HG03521 (cell line): ENCODE measurements around the gene EIF2B2.

Experiments
- ATAC-seq: cut with Tn5 transposase; IDR thresholded peaks from one replicate; pipeline ENCODE4 v1.9.1; 2021; ENCODE audit warnings: mild to moderate bottlenecking, moderate library complexity; ENCODE audit not compliant: unreplicated experiment

The EIF2B2 gene

GRCh38 chr14:75040959-75041358, 38.2 kb downstream of the EIF2B2 start:
- ATAC-seq, result no peak

DNA sequence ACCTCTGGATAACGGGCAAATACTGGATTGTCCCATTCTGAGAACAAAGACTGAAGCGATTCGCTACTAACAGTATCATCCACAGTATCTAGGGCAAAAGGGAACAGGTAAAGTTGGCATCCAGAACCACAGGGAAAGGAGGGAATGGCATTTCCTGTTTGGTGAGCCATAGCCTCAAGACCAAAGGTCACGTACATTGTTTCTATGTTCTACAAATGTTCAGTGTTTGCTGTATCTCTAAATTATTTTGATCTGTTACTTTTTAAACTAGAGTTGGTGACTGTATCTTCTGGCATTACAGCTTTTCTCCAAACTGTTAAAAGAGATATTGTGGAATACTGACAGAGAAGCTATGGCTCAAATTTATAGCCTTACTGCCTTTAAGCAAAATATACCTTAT, 38.9 kb downstream of the EIF2B2 start:
- no peak for ATAC-seq

GRCh38 chr14:75042035-75042434, 39.3 kb downstream of the EIF2B2 start:
- ATAC-seq, result no peak

DNA sequence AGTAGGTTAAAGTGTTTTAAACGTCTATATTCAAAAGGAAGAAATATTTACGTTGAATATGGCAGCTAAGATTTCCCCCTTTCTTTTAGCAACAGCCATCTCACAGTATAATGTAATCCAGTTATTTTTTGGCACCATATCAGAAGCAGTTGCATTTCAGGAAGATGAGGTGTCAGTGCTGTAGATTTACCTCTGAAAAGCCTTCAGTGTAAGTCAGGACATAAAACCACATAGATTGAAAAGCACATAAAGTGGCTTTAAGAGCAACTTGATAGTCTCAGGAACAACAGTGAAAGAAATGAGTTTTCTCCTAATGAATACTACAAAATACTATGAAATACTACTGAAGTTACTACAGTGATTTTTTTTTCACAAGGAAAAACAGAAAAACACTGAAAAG, 41.6 kb downstream of the EIF2B2 start:
- ATAC-seq, result no peak

DNA sequence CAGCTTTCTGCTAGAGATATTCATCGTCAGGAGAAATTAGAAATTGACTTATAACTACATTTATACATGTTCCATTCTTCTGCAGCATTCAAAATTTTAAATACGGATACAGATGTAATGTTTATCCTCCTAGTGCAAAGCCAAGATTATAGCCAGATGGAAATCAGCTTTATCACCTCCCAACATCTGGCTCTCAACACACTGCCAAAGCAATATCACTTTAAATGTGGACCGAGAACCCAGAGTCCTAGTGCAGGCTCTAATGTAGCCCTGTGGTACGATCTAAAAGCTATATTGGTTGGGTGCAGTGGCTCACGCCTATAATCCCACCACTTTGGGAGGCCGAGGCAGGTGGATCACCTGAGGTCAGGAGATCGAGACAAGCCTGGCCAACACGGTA, 42.0 kb downstream of the EIF2B2 start:
- ATAC-seq, result no peak

GRCh38 chr14:75046275-75046674, 43.6 kb downstream of the EIF2B2 start:
- no peak for ATAC-seq

- ATAC-seq, result no peak
Observed at GRCh38 chr14:75046899-75047298, 44.2 kb downstream of the EIF2B2 start.

GRCh38 chr14:75047506-75047905, 44.8 kb downstream of the EIF2B2 start:
- no peak for ATAC-seq

DNA sequence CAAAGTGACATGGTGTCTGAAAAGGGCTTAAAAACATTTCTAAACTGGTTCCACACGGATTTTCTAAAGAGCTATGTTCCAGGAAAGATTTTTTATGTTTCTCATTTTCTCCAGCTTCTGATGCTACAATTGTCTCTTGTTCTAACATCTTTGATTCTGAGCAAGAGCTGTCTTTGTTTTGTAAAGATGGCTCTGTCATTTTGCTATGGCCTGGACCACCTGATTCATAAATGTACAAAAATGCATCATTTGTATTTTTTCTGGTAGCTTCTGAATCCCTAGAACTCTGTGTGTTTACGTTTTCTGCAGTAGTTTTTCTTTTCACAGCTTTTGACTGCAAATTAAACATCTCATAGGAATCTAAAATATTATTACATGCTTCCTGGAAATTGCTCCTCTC, 45.4 kb downstream of the EIF2B2 start:
- no peak for ATAC-seq

GRCh38 chr14:75049136-75049535, 46.4 kb downstream of the EIF2B2 start:
- no peak for ATAC-seq

- no peak for ATAC-seq
Observed at GRCh38 chr14:75049731-75050201, 47.0 kb downstream of the EIF2B2 start.

DNA sequence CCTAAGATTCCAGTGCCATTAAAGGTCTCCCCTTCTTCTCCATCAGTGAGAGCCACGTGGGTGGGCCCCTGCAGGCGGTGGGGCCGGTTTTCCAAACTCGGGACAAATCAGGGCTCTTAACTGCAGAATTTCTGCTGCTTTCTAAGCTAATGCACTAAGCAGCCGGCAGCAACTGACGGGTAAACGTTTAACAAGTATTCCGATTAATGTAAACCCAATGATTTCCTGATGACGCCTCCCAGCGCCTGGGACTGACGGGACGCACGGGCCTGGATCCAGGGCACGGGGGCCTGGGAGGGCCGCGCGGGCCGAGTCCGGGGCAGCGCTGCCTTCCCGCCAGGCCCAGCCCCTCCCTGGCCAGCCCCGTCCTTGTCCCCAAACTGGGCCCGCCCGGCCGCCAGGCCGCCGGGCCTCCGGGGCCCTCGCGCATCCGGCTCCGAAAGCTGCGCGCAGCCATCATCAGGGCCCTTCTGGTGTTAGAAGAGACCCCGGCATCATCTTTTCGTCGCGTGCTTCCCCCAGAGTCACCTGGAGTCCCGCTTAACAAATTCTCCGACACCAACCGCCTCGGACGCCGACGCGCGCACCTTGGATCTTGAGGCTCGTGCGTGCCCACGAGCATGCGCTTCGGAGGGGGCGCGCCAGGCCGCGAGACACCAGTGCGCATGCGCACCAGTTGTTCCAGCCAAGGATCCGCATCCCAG, 48.3 kb downstream of the EIF2B2 start, which contains the start of gene MLH3:
TSS of gene MLH3 (minus strand) at position 616 of the 704 bp plus-strand sequence. CDS start 1,812 bp downstream, outside the sequence.
- ATAC-seq, result peak; percentile 68

DNA sequence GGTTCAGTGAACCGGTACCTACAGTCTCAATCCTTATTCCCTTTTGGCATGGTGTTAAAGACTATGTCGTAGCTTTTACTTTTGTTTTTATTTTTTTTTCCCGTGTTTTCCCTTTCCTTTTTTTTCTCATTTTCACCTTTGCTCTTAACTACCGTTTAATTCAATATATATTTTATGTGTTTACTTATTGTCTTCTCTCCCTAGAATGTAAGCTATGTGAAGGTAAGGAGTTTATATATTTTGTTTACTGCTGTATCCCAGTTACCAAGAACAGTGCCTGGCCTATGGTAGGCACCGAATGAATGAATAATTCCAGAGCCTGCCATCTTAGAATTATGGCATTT, 48.8 kb downstream of the EIF2B2 start:
- ATAC-seq, result no peak

- no peak for ATAC-seq
Observed at GRCh38 chr14:75053396-75054291, 50.9 kb downstream of the EIF2B2 start.

GRCh38 chr14:75054421-75054820, 51.7 kb downstream of the EIF2B2 start:
- no peak for ATAC-seq

- ATAC-seq, result no peak
Observed at GRCh38 chr14:75059642-75060041, 56.9 kb downstream of the EIF2B2 start.

GRCh38 chr14:75060420-75060819, 57.7 kb downstream of the EIF2B2 start:
- no peak for ATAC-seq
